Liver (tissue), 9 donors: ENCODE measurements around the gene CGB2. TPM values are rescaled to one million over a fixed set of nuclear protein-coding genes. Genes with fewer than 3 reads are reported as not detected.
"Not testable (repeated sequence)": the region's sequence is repeated elsewhere in the genome, so short reads cannot be mapped to it uniquely, and the experiment has no call there.

Experiments used
- DNase-seq: peaks from one replicate; pipeline ENCODE4 v3.0.0-alpha.2; 2017; ENCODE audit warnings: low spot score
- H3K27ac ChIP-seq, 2 donors: one replicate each; pipeline ENCODE4 v1.7.0; 2013; ENCODE audit warnings: inconsistent platforms in 2 of 2, low read length in 2 of 2, control low read depth in 1 of 2, low read depth in 1 of 2, mild to moderate bottlenecking in 1 of 2
- H3K27me3 ChIP-seq, 4 donors: one replicate each; pipeline versions ENCODE4 v1.6.1 to v1.7.0; 2013; ENCODE audit warnings: low read length in 3 of 4, inconsistent platforms in 1 of 4, mild to moderate bottlenecking in 1 of 4, moderate library complexity in 1 of 4; ENCODE audit not compliant: control insufficient read depth in 4 of 4, insufficient read depth in 4 of 4
- H3K36me3 ChIP-seq, 4 donors: one replicate each; pipeline versions ENCODE4 v1.6.1 to v1.7.0; 2013; ENCODE audit warnings: low read length in 3 of 4, mild to moderate bottlenecking in 3 of 4, low read depth in 1 of 4, moderate library complexity in 1 of 4; ENCODE audit not compliant: control insufficient read depth in 4 of 4, insufficient read depth in 3 of 4
- H3K4me1 ChIP-seq, 4 donors: one replicate each; pipeline versions ENCODE4 v1.6.1 to v1.7.0; 2013; ENCODE audit warnings: low read length in 3 of 4, mild to moderate bottlenecking in 3 of 4, moderate library complexity in 1 of 4; ENCODE audit not compliant: control insufficient read depth in 4 of 4, insufficient read depth in 4 of 4
- H3K4me3 ChIP-seq, 3 donors: one replicate each; pipeline versions ENCODE4 v1.6.1 to v1.7.0; 2013; ENCODE audit warnings: low read length in 3 of 3, control low read depth in 1 of 3, low read depth in 1 of 3, mild to moderate bottlenecking in 1 of 3
- H3K9ac ChIP-seq, 2 donors: one replicate each; pipeline ENCODE4 v1.7.0; 2013; ENCODE audit warnings: low read length in 2 of 2, mild to moderate bottlenecking in 2 of 2, moderate library complexity in 2 of 2, control low read depth in 1 of 2, low read depth in 1 of 2
- H3K9me3 ChIP-seq, 4 donors: one replicate each; pipeline versions ENCODE4 v1.6.1 to v1.7.0; 2013; ENCODE audit warnings: low read length in 3 of 4; ENCODE audit not compliant: control insufficient read depth in 4 of 4
- ATF3 ChIP-seq: IDR thresholded peaks from 2 replicates; pipeline ENCODE4 v1.6.1; 2016; ENCODE audit warnings: antibody characterized with exemption
- CTCF ChIP-seq: fragments of 150-350 bp; IDR thresholded peaks from 2 replicates; pipeline ENCODE4 v1.5.1; 2017; ENCODE audit warnings: improper control_type of control experiment, low read depth, low read length; ENCODE audit not compliant: missing input control
- EGR1 ChIP-seq, 2 donors: IDR thresholded peaks; 2 replicates each; pipeline ENCODE4 v1.6.1; 2016 to 2018; ENCODE audit warnings: antibody characterized with exemption in 2 of 2, low read depth in 2 of 2
- FOXA1 ChIP-seq: IDR thresholded peaks from 2 replicates; pipeline ENCODE4 v1.6.1; 2016; ENCODE audit warnings: antibody characterized with exemption
- JUND ChIP-seq, 2 donors: IDR thresholded peaks; 2 replicates each; pipeline ENCODE4 v1.6.1; 2016; ENCODE audit warnings: antibody characterized with exemption in 2 of 2
- RAD21 ChIP-seq, 2 donors: IDR thresholded peaks; 2 replicates each; pipeline ENCODE4 v1.6.1; 2016; ENCODE audit warnings: antibody characterized with exemption in 2 of 2, mild to moderate bottlenecking in 2 of 2
- RXRA ChIP-seq, 2 donors: IDR thresholded peaks; 2 replicates each; pipeline ENCODE4 v1.6.1; 2017 to 2018; ENCODE audit warnings: antibody characterized with exemption in 2 of 2, mild to moderate bottlenecking in 1 of 2
- WGBS: extraction: QIAGEN DNeasy Blood & Tissue Kit; methylation state at CpG from one replicate; pipeline ENCODE4 v1.1.7; 2013; 5-methylcytosine and 5-hydroxymethylcytosine counted together
- polyA plus RNA-seq, 2 donors: library from polyadenylated mRNA; stranded (reverse) in 1 of 2; unstranded in 1 of 2; fragments of 200-250 nt in 1 of 2; fragments of >200 nt in 1 of 2; fragmentation: Nextera tagmentation in 1 of 2; extraction: Ambion mirVana in 1 of 2; gene quantifications; one replicate each; pipeline versions ENCODE4 v1.2.1 to v1.2.3, GENCODE V29; 2013 to 2015
- total RNA-seq, 2 donors: library from RNA; depleted of rRNA; stranded (reverse); fragments of >200 nt; gene quantifications; one replicate each; pipeline ENCODE4 v1.2.3, GENCODE V29; 2014
- donor health status: healthy.
- donor health status: healthy.
- donor health status: healthy.
- donor health status: healthy.
- donor health status: healthy.

CGB2 gene
- total and polyA plus RNA-seq, 4 donors: not detected

DNA sequence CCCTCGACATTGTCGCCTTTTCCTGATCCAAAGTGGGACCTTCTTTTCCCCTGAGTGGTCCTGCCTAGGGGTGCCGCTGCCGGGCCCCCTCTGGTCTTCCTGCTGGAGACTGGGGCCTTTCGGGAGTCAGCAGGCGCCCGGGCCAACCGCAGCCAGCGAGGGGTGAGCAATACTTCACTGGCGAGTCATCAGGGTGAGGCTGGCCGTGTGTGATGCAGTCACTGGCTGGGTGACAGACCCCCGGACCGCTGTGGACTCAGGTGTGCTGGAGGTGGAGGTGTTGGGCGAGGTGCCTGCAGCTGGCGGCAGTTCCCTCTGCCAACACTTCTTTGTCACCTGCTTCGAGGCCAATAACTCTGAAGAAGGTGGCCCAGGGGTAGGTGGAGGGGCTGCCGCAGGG is 10.5 kb downstream of the CGB2 start:
- Histone ChIP-seq H3K4me3 (no peak overlapping the region), H3K9me3 (no peaks in the 10 kb centered on the region), H3K36me3 (no peaks in the 10 kb centered on the region), H3K27ac (no peak overlapping the region), H3K9ac (no peak overlapping the region), H3K4me1 (no peaks in the 10 kb centered on the region), H3K27me3 (no peaks in the 10 kb centered on the region)
- DNase-seq: no peak
- TF ChIP-seq RXRA (IDR thresholded peaks at IDR 0.05): no peak
- no peak for TF ChIP-seq RAD21 (IDR thresholded peaks at IDR 0.05)
- TF ChIP-seq EGR1 (IDR thresholded peaks at IDR 0.05; ENCODE audit: low read depth in 2 of 2): no peak
- TF ChIP-seq CTCF: no peak
- TF ChIP-seq ATF3: no peak
- no peak for TF ChIP-seq FOXA1
- TF ChIP-seq JUND (IDR thresholded peaks at IDR 0.05): no peak
- WGBS: 81% methylated on average over 17 of the region's 17 CpGs

GRCh38 chr19:49042666-49043065 is 11.0 kb downstream of the CGB2 start:
- not testable (repeated sequence) for H3K9ac ChIP-seq, H3K4me3 ChIP-seq, DNase-seq, H3K27ac ChIP-seq, H3K36me3 ChIP-seq, H3K4me1 ChIP-seq, H3K9me3 ChIP-seq, H3K27me3 ChIP-seq
- WGBS: 94% methylated on average over 4 of the region's 4 CpGs

DNA sequence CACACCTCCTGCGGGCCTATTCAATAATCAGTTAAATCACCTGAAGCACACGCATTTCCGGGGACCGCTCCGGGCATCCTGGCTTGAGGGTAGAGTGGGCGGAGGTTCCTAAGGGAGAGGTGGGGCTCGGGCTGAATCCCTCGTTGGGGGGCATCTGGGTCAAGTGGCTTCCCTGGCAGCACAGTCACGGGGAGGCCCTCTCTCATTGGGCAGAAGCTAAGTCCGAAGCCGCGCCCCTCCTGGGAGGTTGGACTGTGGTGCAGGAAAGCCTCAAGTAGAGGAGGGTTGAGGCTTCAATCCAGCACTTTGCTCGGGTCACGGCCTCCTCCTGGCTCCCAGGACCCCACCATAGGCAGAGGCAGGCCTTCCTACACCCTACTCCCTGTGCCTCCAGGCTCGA is 11.9 kb downstream of the CGB2 start, which contains the start of gene CGB5:
CGB5 (plus strand) TSS at position 301 of the 400 bp plus-strand sequence. CDS start 362 bp downstream, outside the sequence.
- WGBS: 73% methylated on average over 15 of the region's 15 CpGs
- DNase-seq, H3K9me3 ChIP-seq, H3K27ac ChIP-seq, H3K27me3 ChIP-seq, H3K9ac ChIP-seq, H3K4me1 ChIP-seq, H3K36me3 ChIP-seq, H3K4me3 ChIP-seq: not testable (repeated sequence)

- not testable (repeated sequence) for H3K27ac ChIP-seq, H3K4me3 ChIP-seq, H3K36me3 ChIP-seq, DNase-seq, H3K9ac ChIP-seq, H3K27me3 ChIP-seq, H3K4me1 ChIP-seq, H3K9me3 ChIP-seq
- 73% methylated on average over 12 of the region's 12 CpGs for WGBS
Observed at GRCh38 chr19:49049011-49049410, 17.3 kb downstream of the CGB2 start, which contains the start of gene CGB8. CGB8 (minus strand) TSS chr19:49049111; CDS start chr19:49048739, 372 bp downstream.

GRCh38 chr19:49049834-49050233 is 18.1 kb downstream of the CGB2 start:
- 80% methylated on average over 3 of the region's 4 CpGs for WGBS
- not testable (repeated sequence) for H3K9ac ChIP-seq, DNase-seq, H3K4me1 ChIP-seq, H3K27me3 ChIP-seq, H3K27ac ChIP-seq, H3K9me3 ChIP-seq, H3K4me3 ChIP-seq, H3K36me3 ChIP-seq

DNA sequence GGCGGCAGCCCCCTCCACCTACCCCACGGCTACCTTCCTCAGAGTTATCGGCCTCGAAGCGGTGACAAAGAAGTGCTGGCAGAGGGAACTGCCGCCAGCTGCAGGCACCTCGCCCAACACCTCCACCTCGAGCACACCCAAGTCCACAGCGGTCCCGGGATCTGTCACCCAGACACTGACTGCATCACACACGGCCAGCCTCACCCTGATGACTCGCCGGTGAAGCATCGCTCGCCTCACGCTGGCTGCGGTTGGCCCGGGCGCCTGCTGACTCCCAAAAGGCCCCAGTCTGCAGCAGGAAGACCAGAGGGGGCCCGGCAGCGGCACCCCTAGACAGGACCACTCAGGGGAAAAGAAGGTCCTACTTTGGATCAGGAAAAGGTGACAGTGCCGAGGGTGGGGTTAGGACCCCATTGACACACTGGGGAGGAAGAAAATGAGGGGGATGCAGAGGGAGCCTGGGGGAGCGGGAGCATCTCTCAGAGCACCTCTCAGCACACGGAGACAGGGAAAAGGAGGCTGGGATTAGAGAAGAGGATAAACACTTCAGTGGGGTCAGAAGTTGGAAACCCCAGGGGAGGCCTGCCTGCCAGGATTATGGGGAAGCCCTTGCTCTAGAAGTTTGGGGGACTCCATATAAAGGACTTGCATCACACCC is 18.8 kb downstream of the CGB2 start:
- not testable (repeated sequence) for H3K27me3 ChIP-seq, H3K27ac ChIP-seq, H3K9me3 ChIP-seq, H3K4me1 ChIP-seq, H3K36me3 ChIP-seq, DNase-seq, H3K4me3 ChIP-seq, H3K9ac ChIP-seq
- WGBS: 78% methylated on average over 24 of the region's 24 CpGs
